HCT116 (cell line): ENCODE data around the gene SNN.

Experiments
- CBX3 ChIP-seq: IDR thresholded peaks from 2 replicates; pipeline ENCODE4 v1.6.1; 2012; ENCODE audit warnings: low read depth
- EGR1 ChIP-seq: IDR thresholded peaks from 2 replicates; pipeline ENCODE4 v1.6.1; 2012; ENCODE audit warnings: low read depth
- EZH2 ChIP-seq: fragments of 200-600 bp; sonication (generic); IDR thresholded peaks from 2 replicates; pipeline ENCODE4 v1.6.1; 2017; ENCODE audit warnings: antibody characterized with exemption, mixed run types
- JUND ChIP-seq: IDR thresholded peaks from 2 replicates; pipeline ENCODE4 v1.6.1; 2012
- POLR2A ChIP-seq: IDR thresholded peaks from 2 replicates; pipeline ENCODE4 v1.7.0; 2011; ENCODE audit warnings: borderline replicate concordance; ENCODE audit not compliant: insufficient read depth, insufficient read length; ENCODE audit errors: extremely low read depth
- POLR2AphosphoS5 ChIP-seq: IDR thresholded peaks from 2 replicates; pipeline ENCODE4 v1.6.1; 2011; ENCODE audit warnings: mild to moderate bottlenecking, low read depth, low read length, moderate library complexity
- RAD21 ChIP-seq: IDR thresholded peaks from 2 replicates; pipeline ENCODE4 v1.6.1; 2012; ENCODE audit warnings: low read depth, mild to moderate bottlenecking
- SIN3A ChIP-seq: IDR thresholded peaks from 2 replicates; pipeline ENCODE4 v1.6.1; 2012; ENCODE audit warnings: low read depth
- SP1 ChIP-seq: IDR thresholded peaks from 2 replicates; pipeline ENCODE4 v1.6.1; 2012; ENCODE audit warnings: low read depth
- YY1 ChIP-seq: IDR thresholded peaks from 2 replicates; pipeline ENCODE4 v1.6.1; 2011; ENCODE audit warnings: low read length, low read depth, moderate library complexity, mild to moderate bottlenecking; ENCODE audit not compliant: insufficient replicate concordance; ENCODE audit errors: extremely low read depth
- TF ChIP-seq, protein P1 (sequence below), 3 experiments: fragments of 200-600 bp in 1 of 3; sonication (generic) in 1 of 3; IDR thresholded peaks in 2 of 3; conservative IDR thresholded peaks in 1 of 3; 2 replicates each; pipeline ENCODE4 v1.5.1; 2012 to 2017; ENCODE audit warnings: low read depth in 2 of 3, low read length in 2 of 3, antibody characterized with exemption in 1 of 3, borderline replicate concordance in 1 of 3, control low read depth in 1 of 3, mild to moderate bottlenecking in 1 of 3, mixed read lengths in 1 of 3, mixed run types in 1 of 3, moderate library complexity in 1 of 3; ENCODE audit not compliant: insufficient read depth in 1 of 3
- TF ChIP-seq, protein P2 (sequence below): IDR thresholded peaks from 2 replicates; pipeline ENCODE4 v1.6.1; 2012; ENCODE audit warnings: low read depth
- TF ChIP-seq, protein P3 (sequence below): IDR thresholded peaks from 2 replicates; pipeline ENCODE4 v1.6.1; 2012
- TF ChIP-seq, protein P4 (sequence below): IDR thresholded peaks from 2 replicates; pipeline ENCODE4 v1.6.1; 2012

DNA sequence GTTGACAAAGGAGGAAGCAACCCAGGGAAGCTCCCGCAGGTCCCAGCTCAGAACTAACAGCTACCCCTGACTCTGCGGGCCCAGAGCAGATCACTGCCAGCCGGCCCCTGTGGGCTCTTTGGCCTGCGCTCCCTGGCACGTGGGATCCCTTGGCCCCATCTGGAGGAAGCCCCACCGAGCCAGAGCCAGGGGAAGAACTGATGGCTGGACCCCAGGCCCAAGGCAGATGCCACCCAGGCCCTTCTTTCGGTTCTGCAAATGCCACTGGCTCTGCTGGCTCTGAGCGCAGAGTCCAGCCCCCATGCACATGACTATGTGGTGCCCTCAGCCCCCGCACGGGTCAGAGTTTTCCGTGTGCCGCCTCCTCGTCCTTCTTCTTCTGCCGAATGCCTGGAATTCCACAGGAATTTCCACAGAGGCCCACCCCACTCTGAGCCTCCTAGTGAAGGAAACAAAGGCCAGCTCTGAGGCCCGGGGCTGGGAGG, 35.8 kb upstream of the SNN start:
- TF ChIP-seq, protein P1, sequence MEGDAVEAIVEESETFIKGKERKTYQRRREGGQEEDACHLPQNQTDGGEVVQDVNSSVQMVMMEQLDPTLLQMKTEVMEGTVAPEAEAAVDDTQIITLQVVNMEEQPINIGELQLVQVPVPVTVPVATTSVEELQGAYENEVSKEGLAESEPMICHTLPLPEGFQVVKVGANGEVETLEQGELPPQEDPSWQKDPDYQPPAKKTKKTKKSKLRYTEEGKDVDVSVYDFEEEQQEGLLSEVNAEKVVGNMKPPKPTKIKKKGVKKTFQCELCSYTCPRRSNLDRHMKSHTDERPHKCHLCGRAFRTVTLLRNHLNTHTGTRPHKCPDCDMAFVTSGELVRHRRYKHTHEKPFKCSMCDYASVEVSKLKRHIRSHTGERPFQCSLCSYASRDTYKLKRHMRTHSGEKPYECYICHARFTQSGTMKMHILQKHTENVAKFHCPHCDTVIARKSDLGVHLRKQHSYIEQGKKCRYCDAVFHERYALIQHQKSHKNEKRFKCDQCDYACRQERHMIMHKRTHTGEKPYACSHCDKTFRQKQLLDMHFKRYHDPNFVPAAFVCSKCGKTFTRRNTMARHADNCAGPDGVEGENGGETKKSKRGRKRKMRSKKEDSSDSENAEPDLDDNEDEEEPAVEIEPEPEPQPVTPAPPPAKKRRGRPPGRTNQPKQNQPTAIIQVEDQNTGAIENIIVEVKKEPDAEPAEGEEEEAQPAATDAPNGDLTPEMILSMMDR (IDR thresholded peaks at IDR 0.05 in 2 of 3, conservative IDR thresholded peaks at IDR 0.05 in 1 of 3; ENCODE audit: borderline replicate concordance in 1 of 3, insufficient read depth in 1 of 3, low read depth in 2 of 3, low read length in 2 of 3), result no peak
- TF ChIP-seq POLR2A (no peak), EGR1 (peak; percentile 62; the same call in 1 of the 2 replicates), SIN3A (no peak), SP1 (no peak), EZH2 (no peak), CBX3 (no peak), JUND (no peak), YY1 (no peak), POLR2AphosphoS5 (no peak), RAD21 (no peak)
- TF ChIP-seq, protein P2, sequence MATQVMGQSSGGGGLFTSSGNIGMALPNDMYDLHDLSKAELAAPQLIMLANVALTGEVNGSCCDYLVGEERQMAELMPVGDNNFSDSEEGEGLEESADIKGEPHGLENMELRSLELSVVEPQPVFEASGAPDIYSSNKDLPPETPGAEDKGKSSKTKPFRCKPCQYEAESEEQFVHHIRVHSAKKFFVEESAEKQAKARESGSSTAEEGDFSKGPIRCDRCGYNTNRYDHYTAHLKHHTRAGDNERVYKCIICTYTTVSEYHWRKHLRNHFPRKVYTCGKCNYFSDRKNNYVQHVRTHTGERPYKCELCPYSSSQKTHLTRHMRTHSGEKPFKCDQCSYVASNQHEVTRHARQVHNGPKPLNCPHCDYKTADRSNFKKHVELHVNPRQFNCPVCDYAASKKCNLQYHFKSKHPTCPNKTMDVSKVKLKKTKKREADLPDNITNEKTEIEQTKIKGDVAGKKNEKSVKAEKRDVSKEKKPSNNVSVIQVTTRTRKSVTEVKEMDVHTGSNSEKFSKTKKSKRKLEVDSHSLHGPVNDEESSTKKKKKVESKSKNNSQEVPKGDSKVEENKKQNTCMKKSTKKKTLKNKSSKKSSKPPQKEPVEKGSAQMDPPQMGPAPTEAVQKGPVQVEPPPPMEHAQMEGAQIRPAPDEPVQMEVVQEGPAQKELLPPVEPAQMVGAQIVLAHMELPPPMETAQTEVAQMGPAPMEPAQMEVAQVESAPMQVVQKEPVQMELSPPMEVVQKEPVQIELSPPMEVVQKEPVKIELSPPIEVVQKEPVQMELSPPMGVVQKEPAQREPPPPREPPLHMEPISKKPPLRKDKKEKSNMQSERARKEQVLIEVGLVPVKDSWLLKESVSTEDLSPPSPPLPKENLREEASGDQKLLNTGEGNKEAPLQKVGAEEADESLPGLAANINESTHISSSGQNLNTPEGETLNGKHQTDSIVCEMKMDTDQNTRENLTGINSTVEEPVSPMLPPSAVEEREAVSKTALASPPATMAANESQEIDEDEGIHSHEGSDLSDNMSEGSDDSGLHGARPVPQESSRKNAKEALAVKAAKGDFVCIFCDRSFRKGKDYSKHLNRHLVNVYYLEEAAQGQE, result no peak
- TF ChIP-seq, protein P3, sequence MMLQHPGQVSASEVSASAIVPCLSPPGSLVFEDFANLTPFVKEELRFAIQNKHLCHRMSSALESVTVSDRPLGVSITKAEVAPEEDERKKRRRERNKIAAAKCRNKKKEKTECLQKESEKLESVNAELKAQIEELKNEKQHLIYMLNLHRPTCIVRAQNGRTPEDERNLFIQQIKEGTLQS, result no peak
- TF ChIP-seq, protein P4, sequence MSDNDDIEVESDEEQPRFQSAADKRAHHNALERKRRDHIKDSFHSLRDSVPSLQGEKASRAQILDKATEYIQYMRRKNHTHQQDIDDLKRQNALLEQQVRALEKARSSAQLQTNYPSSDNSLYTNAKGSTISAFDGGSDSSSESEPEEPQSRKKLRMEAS, result no peak
